ENCODE data around the gene IL19. TPM values are rescaled to one million over a fixed set of nuclear protein-coding genes. Genes with fewer than 3 reads are reported as not detected.
A peak's percentile ranks its signal among the peaks of the same experiment; 100 is the strongest.

The IL19 gene
- total and polyA plus RNA-seq, 9 of the 15 experiments (the other 6 are each of a cell fraction or from before 2014, with no cell fraction given), result not detected

DNA sequence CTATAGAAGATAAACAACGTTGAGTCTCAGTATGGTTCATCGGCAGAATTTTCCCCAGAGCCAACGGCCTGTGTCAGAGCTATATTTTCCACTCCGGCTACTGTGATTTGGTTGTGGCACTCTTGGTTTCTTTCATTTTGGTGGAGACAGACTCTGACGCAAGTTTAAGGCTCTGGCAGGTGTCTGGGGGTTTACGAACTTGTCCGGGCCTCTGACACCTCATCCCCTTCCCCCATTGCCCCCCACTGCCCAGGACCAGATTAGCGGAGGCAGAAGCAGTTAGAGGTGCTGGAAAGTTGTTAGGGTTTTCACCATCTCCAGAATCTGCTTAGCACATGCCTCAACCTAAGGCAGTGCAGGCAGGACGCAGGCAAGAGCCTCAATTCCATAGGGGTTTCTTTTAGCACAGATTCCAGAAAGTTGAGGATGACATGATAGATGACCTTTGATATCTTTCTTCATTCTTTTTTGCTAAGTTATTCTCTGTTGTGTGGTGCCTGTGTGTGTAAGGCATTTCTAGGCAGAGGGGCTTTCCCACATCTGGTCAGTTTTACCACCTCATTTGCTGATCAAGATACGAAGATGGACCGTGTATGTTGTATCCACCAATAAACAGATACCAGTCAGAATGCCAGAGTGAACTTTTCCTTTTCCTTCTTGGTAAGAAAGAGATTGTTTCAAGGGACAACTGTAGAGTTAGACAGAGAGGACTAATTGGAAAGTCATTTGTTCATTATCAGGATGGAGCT lies 20.1 kb downstream of the IL19 start:
- no peak for ATAC-seq
- CTCF ChIA-PET (ENCODE audit: low intra/inter-chr PET ratio), result no interaction called here
- H3K4me1 ChIP-seq (replicated peaks in 1 of 2; ENCODE audit: control insufficient read depth in 2 of 2, insufficient read depth in 2 of 2, low read length in 2 of 2), result no peaks in the 10 kb centered on the region; a peak in 1 of 5 replicates
- TF ChIP-seq NFYB (IDR thresholded peaks at IDR 0.05; ENCODE audit: extremely low read depth, insufficient read length), result no peak
- TF ChIP-seq HMG20A (CRISPR knock-in tag; conservative IDR thresholded peaks at IDR 0.05), result no peak
- TF ChIP-seq NFXL1 (CRISPR knock-in tag; IDR thresholded peaks at IDR 0.05), result no peak
- TF ChIP-seq ZNF197 (CRISPR knock-in tag; IDR thresholded peaks at IDR 0.05; ENCODE audit: low read depth), result no peak
- TF ChIP-seq, protein P1, sequence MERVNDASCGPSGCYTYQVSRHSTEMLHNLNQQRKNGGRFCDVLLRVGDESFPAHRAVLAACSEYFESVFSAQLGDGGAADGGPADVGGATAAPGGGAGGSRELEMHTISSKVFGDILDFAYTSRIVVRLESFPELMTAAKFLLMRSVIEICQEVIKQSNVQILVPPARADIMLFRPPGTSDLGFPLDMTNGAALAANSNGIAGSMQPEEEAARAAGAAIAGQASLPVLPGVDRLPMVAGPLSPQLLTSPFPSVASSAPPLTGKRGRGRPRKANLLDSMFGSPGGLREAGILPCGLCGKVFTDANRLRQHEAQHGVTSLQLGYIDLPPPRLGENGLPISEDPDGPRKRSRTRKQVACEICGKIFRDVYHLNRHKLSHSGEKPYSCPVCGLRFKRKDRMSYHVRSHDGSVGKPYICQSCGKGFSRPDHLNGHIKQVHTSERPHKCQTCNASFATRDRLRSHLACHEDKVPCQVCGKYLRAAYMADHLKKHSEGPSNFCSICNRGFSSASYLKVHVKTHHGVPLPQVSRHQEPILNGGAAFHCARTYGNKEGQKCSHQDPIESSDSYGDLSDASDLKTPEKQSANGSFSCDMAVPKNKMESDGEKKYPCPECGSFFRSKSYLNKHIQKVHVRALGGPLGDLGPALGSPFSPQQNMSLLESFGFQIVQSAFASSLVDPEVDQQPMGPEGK (CRISPR knock-in tag; IDR thresholded peaks at IDR 0.05; ENCODE audit: borderline replicate concordance), result no peak
- TF ChIP-seq, protein P2, sequence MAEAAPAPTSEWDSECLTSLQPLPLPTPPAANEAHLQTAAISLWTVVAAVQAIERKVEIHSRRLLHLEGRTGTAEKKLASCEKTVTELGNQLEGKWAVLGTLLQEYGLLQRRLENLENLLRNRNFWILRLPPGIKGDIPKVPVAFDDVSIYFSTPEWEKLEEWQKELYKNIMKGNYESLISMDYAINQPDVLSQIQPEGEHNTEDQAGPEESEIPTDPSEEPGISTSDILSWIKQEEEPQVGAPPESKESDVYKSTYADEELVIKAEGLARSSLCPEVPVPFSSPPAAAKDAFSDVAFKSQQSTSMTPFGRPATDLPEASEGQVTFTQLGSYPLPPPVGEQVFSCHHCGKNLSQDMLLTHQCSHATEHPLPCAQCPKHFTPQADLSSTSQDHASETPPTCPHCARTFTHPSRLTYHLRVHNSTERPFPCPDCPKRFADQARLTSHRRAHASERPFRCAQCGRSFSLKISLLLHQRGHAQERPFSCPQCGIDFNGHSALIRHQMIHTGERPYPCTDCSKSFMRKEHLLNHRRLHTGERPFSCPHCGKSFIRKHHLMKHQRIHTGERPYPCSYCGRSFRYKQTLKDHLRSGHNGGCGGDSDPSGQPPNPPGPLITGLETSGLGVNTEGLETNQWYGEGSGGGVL (CRISPR knock-in tag; IDR thresholded peaks at IDR 0.05), result no peak
- no peak for TF ChIP-seq KDM2B (CRISPR knock-in tag; IDR thresholded peaks at IDR 0.05)
- no peak for TF ChIP-seq PHF20 (IDR thresholded peaks at IDR 0.05; ENCODE audit: partially characterized antibody)
- TF ChIP-seq PKNOX1 (IDR thresholded peaks at IDR 0.05), result no peak
- TF ChIP-seq SAFB (IDR thresholded peaks at IDR 0.05; ENCODE audit: borderline replicate concordance, low read depth, low read length), result no peak
- no peak for TF ChIP-seq NR2F6 (CRISPR knock-in tag; IDR thresholded peaks at IDR 0.05)
- no peak for TF ChIP-seq BRF2 (IDR thresholded peaks at IDR 0.05; ENCODE audit: borderline replicate concordance, insufficient read depth, insufficient read length)
- TF ChIP-seq ZNF3 (CRISPR knock-in tag; IDR thresholded peaks at IDR 0.05), result no peak
- TF ChIP-seq, protein P3, sequence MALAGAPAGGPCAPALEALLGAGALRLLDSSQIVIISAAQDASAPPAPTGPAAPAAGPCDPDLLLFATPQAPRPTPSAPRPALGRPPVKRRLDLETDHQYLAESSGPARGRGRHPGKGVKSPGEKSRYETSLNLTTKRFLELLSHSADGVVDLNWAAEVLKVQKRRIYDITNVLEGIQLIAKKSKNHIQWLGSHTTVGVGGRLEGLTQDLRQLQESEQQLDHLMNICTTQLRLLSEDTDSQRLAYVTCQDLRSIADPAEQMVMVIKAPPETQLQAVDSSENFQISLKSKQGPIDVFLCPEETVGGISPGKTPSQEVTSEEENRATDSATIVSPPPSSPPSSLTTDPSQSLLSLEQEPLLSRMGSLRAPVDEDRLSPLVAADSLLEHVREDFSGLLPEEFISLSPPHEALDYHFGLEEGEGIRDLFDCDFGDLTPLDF (CRISPR knock-in tag; IDR thresholded peaks at IDR 0.05), result no peak
- TF ChIP-seq MCM3 (IDR thresholded peaks at IDR 0.05), result no peak

More for the DNA sequence above, 20.1 kb downstream of the IL19 start:
- peaks cover 49 to 64% of the 10 kb centered on the region in 2 experiments for H3K27me3 ChIP-seq (ENCODE audit: control insufficient read depth in 2 of 2, insufficient read depth in 2 of 2, low read length in 2 of 2)
- H3K79me2 ChIP-seq (ENCODE audit: control insufficient read depth, insufficient read depth, low read length), result no peaks in the 10 kb centered on the region
- no peak overlapping the region for H3K27ac ChIP-seq (ENCODE audit: extremely low read depth, low read depth, low read length)
- no TSS peak for BruUV-seq (replicated peaks)
- no peaks in the 10 kb centered on the region for H3K9me1 ChIP-seq (ENCODE audit: control insufficient read depth, insufficient read depth, low read length)
- in situ Hi-C loops (cut with MboI) (no loop called here), intact Hi-C loops (cut with micrococcal nuclease) (no loop called here)
- FAIRE-seq (peak; percentile 29), DNase-seq (ENCODE audit: extremely low read depth in 1 of 4, low spot score in 3 of 4) (no peak)
- 6% methylated on average over 10 of the region's 11 CpGs for WGBS (ENCODE audit: insufficient coverage, low coverage, missing lambda C conversion rate)
- no peaks in the 10 kb centered on the region for H3K9me3 ChIP-seq (replicated peaks; ENCODE audit: control insufficient read depth, insufficient read depth, low read depth, low read length)
- H2AFZ ChIP-seq (ENCODE audit: low read depth, low read length), result no peak overlapping the region
- no peak overlapping the region for H3K4me3 ChIP-seq
- H4K20me1 ChIP-seq (replicated peaks; ENCODE audit: control insufficient read depth, insufficient read depth, low read length), result no peaks in the 10 kb centered on the region
- no peaks in the 10 kb centered on the region for H3K36me3 ChIP-seq (ENCODE audit: control insufficient read depth, insufficient read depth, low read length)
- no peak overlapping the region for H3K4me2 ChIP-seq (ENCODE audit: insufficient read depth, low read length)
- POLR2A ChIA-PET, result no interaction called here
- H3K9ac ChIP-seq (ENCODE audit: insufficient read depth in 1 of 2, low read depth in 2 of 2, low read length in 2 of 2), result no peak overlapping the region

Measured in K562 (cell line).